ENCODE data around the gene CRHR2. TPM values are rescaled to one million over a fixed set of nuclear protein-coding genes. Genes with fewer than 3 reads are reported as not detected.

CRHR2 gene
- total RNA-seq, 6 experiments from 2014 or later, result not detected

DNA sequence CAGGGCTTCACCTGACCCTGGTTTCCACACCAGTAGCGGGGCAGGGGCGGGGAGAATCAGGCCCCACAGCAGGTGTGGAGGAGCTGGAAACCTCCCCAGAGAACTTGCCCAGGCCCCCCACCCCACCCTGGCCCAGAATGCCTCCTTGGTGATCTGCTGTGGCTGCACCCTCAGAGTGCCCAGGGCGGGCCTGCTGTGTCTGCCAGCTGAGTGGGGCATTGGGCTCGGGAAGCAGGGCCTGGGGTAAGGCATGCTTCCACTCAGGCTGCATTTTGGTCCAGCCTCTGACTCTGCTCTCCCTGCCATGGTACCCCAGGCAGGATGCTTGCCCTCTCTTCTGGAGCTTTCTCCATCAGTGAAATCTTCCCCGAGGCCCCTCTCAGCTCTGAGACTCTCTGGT, 1.1 kb upstream of the CRHR2 start:
- 80% methylated on average over 1 of the region's 5 CpGs for WGBS (ENCODE audit: insufficient coverage, low coverage, low lambda C conversion rate, missing lambda C conversion rate)

GRCh38 chr7:30681815-30682211, 443 bp downstream of the CRHR2 start:
- no peak for DNase-seq

More for the DNA sequence above, 1.1 kb upstream of the CRHR2 start:
- DNase-seq (no peak), ATAC-seq (no peak)
- no peak overlapping the region for H3K4me3 ChIP-seq
- intact Hi-C loops (cut with DNase I), result no loop called here
- no peak for TF ChIP-seq POLR2A (IDR thresholded peaks at IDR 0.05)
- TF ChIP-seq, protein P1, sequence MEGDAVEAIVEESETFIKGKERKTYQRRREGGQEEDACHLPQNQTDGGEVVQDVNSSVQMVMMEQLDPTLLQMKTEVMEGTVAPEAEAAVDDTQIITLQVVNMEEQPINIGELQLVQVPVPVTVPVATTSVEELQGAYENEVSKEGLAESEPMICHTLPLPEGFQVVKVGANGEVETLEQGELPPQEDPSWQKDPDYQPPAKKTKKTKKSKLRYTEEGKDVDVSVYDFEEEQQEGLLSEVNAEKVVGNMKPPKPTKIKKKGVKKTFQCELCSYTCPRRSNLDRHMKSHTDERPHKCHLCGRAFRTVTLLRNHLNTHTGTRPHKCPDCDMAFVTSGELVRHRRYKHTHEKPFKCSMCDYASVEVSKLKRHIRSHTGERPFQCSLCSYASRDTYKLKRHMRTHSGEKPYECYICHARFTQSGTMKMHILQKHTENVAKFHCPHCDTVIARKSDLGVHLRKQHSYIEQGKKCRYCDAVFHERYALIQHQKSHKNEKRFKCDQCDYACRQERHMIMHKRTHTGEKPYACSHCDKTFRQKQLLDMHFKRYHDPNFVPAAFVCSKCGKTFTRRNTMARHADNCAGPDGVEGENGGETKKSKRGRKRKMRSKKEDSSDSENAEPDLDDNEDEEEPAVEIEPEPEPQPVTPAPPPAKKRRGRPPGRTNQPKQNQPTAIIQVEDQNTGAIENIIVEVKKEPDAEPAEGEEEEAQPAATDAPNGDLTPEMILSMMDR (IDR thresholded peaks at IDR 0.05), result no peak
- H3K27me3 ChIP-seq, result peaks cover 0 to 7% of the 10 kb centered on the region in 2 donors
- no peak overlapping the region for H3K27ac ChIP-seq
- H3K4me1 ChIP-seq, result peaks cover 0 to 10% (median 3%) of the 10 kb centered on the region in 4 donors
- H3K36me3 ChIP-seq, result no peaks in the 10 kb centered on the region
- H3K9me3 ChIP-seq, result no peaks in the 10 kb centered on the region

DNA sequence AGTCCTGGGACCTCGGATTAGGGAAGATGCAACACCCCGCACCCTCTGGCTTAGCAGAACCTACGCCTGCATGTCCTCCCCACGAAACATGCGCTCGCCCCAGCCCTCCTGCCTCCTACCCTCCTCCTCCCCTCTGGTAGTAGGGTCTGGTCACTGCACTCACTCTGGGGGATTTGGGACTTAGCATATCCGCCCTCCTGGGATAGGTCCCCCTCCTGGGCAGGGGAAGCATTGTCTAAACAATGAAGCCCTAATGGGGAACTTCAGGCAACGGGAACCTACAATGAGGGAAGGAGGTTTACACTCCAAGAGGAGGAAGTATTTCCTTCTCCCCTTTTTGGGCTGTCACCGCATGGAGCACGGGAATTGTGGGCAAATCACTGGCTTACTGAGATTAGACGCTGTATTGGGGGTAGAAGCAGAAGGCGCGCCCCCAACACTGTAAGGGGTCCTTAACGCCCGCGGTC, 892 bp downstream of the CRHR2 start:
- intact Hi-C loops (cut with DNase I), result no loop called here
- no peak overlapping the region for H3K27ac ChIP-seq
- H3K36me3 ChIP-seq, result no peaks in the 10 kb centered on the region
- peaks cover 0 to 10% (median 3%) of the 10 kb centered on the region in 4 donors for H3K4me1 ChIP-seq
- DNase-seq (no peak), ATAC-seq (no peak)
- no peak for TF ChIP-seq POLR2A (IDR thresholded peaks at IDR 0.05)
- TF ChIP-seq, protein P1 (IDR thresholded peaks at IDR 0.05), result no peak
- peaks cover 0 to 7% of the 10 kb centered on the region in 2 donors for H3K27me3 ChIP-seq
- no peaks in the 10 kb centered on the region for H3K9me3 ChIP-seq
- H3K4me3 ChIP-seq, result peak overlapping the region in 1 of 3 donors; percentile 37
- 0% methylated on average over 4 of the region's 16 CpGs for WGBS (ENCODE audit: insufficient coverage, low coverage, low lambda C conversion rate, missing lambda C conversion rate)

More at GRCh38 chr7:30681815-30682211, 443 bp downstream of the CRHR2 start:
- Histone ChIP-seq H3K27ac (no peak overlapping the region), H3K4me1 (peaks cover 0 to 10% (median 3%) of the 10 kb centered on the region in 4 donors), H3K9me3 (no peaks in the 10 kb centered on the region), H3K36me3 (no peaks in the 10 kb centered on the region), H3K4me3 (peak overlapping the region; percentile 8 to 37 (median 21)), H3K27me3 (peaks cover 0 to 7% of the 10 kb centered on the region in 2 donors)
- WGBS (ENCODE audit: insufficient coverage, low coverage, low lambda C conversion rate, missing lambda C conversion rate), result no CpG with 5 or more reads among the region's 40 CpGs
- TF ChIP-seq POLR2A (IDR thresholded peaks at IDR 0.05), result no peak
- TF ChIP-seq, protein P1 (IDR thresholded peaks at IDR 0.05), result no peak
- peak; percentile 17 to 38 (median 21) for ATAC-seq
- intact Hi-C loops (cut with DNase I), result no loop called here

- no peaks in the 10 kb centered on the region for H3K36me3 ChIP-seq
- H3K4me3 ChIP-seq, result no peak overlapping the region
- peaks cover 0 to 10% (median 3%) of the 10 kb centered on the region in 4 donors for H3K4me1 ChIP-seq
- DNase-seq, result no peak
- ATAC-seq, result no peak
- no peak overlapping the region for H3K27ac ChIP-seq
- 15% methylated on average over 2 of the region's 2 CpGs for WGBS (ENCODE audit: insufficient coverage, low coverage, low lambda C conversion rate, missing lambda C conversion rate)
- intact Hi-C loops (cut with DNase I), result no loop called here
- TF ChIP-seq, protein P1 (IDR thresholded peaks at IDR 0.05), result no peak
- TF ChIP-seq POLR2A (IDR thresholded peaks at IDR 0.05), result no peak
- no peaks in the 10 kb centered on the region for H3K9me3 ChIP-seq
- H3K27me3 ChIP-seq, result peaks cover 0 to 7% of the 10 kb centered on the region in 2 donors
Observed at GRCh38 chr7:30679664-30680063, 2.6 kb downstream of the CRHR2 start.

Data from right lobe of liver (tissue), 6 donors.